Ishikawa (cell line): Measurements from ENCODE around the gene IGF2BP3.

ENCODE experiments used
- CEBPB ChIP-seq: IDR thresholded peaks from 2 replicates; pipeline ENCODE4 v1.6.1; 2012
- CREB1 ChIP-seq: IDR thresholded peaks from 2 replicates; pipeline ENCODE4 v1.6.1; 2012; ENCODE audit warnings: low read depth
- EGR1 ChIP-seq: IDR thresholded peaks from 2 replicates; pipeline ENCODE4 v1.6.1; 2012
- EP300 ChIP-seq: IDR thresholded peaks from 2 replicates; pipeline ENCODE4 v1.6.1; 2012; ENCODE audit warnings: borderline replicate concordance
- FOXM1 ChIP-seq: IDR thresholded peaks from 2 replicates; pipeline ENCODE4 v1.6.1; 2012; ENCODE audit warnings: low read depth, borderline replicate concordance
- MAX ChIP-seq: IDR thresholded peaks from 2 replicates; pipeline ENCODE4 v1.6.1; 2012
- NFIC ChIP-seq: IDR thresholded peaks from 2 replicates; pipeline ENCODE4 v1.6.1; 2012
- RAD21 ChIP-seq: IDR thresholded peaks from 2 replicates; pipeline ENCODE4 v1.6.1; 2012; ENCODE audit warnings: low read depth
- REST ChIP-seq: IDR thresholded peaks from 2 replicates; pipeline ENCODE4 v1.6.1; 2012; ENCODE audit warnings: low read depth, mild to moderate bottlenecking
- TAF1 ChIP-seq: IDR thresholded peaks from 2 replicates; pipeline ENCODE4 v1.6.1; 2012; ENCODE audit warnings: low read depth, mild to moderate bottlenecking
- TCF12 ChIP-seq: IDR thresholded peaks from 2 replicates; pipeline ENCODE4 v1.6.1; 2012; ENCODE audit warnings: low read depth
- TEAD4 ChIP-seq: IDR thresholded peaks from 2 replicates; pipeline ENCODE4 v1.6.1; 2012
- USF1 ChIP-seq: IDR thresholded peaks from 2 replicates; pipeline ENCODE4 v1.6.1; 2012
- YY1 ChIP-seq: IDR thresholded peaks from 2 replicates; pipeline ENCODE4 v1.6.1; 2012; ENCODE audit warnings: low read depth
- ZBTB7A ChIP-seq: IDR thresholded peaks from 2 replicates; pipeline ENCODE4 v1.6.1; 2012; ENCODE audit warnings: low read depth

The IGF2BP3 gene

GRCh38 chr7:23389701-23390100 is 80.6 kb downstream of the IGF2BP3 start:
- TF ChIP-seq MAX (no peak), YY1 (no peak)

DNA sequence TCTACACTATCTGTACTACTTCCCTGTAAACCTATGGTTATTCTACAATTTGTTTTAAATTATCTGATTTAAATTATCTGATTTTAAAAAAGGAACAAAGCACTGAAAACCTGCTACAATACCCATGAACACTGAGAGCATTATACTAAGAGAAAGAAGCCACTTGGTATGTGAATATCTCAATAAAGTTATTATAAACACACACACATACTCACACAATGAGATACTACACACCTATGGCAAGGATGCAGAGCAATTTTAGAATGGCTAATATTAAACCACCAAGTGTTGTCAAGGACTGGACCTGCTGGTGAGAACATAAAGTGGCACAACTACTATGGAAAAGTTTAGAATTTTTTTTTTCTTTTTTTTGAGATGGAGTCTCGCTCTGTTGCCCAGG is 82.7 kb downstream of the IGF2BP3 start:
- no peak for TF ChIP-seq USF1
- no peak for TF ChIP-seq TAF1
- TF ChIP-seq TEAD4, result no peak
- no peak for TF ChIP-seq NFIC
- no peak for TF ChIP-seq ZBTB7A
- no peak for TF ChIP-seq FOXM1
- TF ChIP-seq MAX, result no peak
- no peak for TF ChIP-seq CEBPB
- TF ChIP-seq TCF12, result no peak
- no peak for TF ChIP-seq EP300
- no peak for TF ChIP-seq RAD21
- no peak for TF ChIP-seq EGR1
- no peak for TF ChIP-seq YY1
- TF ChIP-seq REST, result no peak
- TF ChIP-seq CREB1, result no peak

GRCh38 chr7:23385140-23385539 is 85.2 kb downstream of the IGF2BP3 start:
- TF ChIP-seq REST (no peak), TAF1 (no peak), YY1 (no peak), CEBPB (no peak), FOXM1 (no peak), MAX (no peak), RAD21 (no peak), CREB1 (no peak), NFIC (no peak), USF1 (no peak), TEAD4 (no peak), ZBTB7A (no peak), TCF12 (no peak), EP300 (no peak), EGR1 (no peak)

DNA sequence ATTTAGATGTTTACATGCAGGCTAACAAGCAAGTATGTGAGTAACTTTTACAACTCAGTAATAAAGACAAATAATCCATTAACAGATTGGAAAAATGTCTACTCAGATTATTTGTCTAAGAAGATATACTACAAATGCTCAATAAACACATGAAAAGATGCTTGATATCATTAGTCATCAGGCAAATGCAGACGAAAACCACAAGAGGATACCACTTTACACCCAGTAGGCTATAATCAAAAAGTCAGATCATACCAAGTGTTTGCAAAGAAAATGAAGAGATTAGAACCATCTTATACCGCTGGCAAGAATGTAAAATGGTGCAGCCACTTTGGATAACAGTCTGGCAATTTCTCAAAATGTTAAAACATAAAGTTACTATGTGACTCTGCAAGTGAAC is 87.1 kb downstream of the IGF2BP3 start:
- no peak for TF ChIP-seq EGR1
- TF ChIP-seq CEBPB, result no peak
- TF ChIP-seq ZBTB7A, result no peak
- TF ChIP-seq EP300, result no peak

- TF ChIP-seq ZBTB7A, result no peak
- no peak for TF ChIP-seq YY1
Measured at GRCh38 chr7:23380961-23381360, 89.3 kb downstream of the IGF2BP3 start.

- TF ChIP-seq YY1, result no peak
- no peak for TF ChIP-seq REST
- TF ChIP-seq TAF1, result no peak
- TF ChIP-seq CREB1, result no peak
- TF ChIP-seq TCF12, result no peak
- no peak for TF ChIP-seq NFIC
- TF ChIP-seq USF1, result no peak
- no peak for TF ChIP-seq TEAD4
- TF ChIP-seq MAX, result no peak
- TF ChIP-seq EGR1, result no peak
- TF ChIP-seq ZBTB7A, result no peak
- no peak for TF ChIP-seq CEBPB
- TF ChIP-seq RAD21, result no peak
- no peak for TF ChIP-seq FOXM1
Measured at GRCh38 chr7:23380556-23380955, 89.7 kb downstream of the IGF2BP3 start.
